Large intestine (tissue), 3 donors: ENCODE results near the gene ECHDC3. TPM values are rescaled to one million over a fixed set of nuclear protein-coding genes. Genes with fewer than 3 reads are reported as not detected.

ENCODE experiments used
- DNase-seq, 2 donors: peaks; one replicate each; pipeline versions ENCODE4 v3.0.0 to v3.0.0-alpha.2; 2013
- H3K27ac ChIP-seq: one replicate; pipeline ENCODE4 v1.5.1; 2013; ENCODE audit warnings: low read length
- H3K27me3 ChIP-seq: 2 replicates; pipeline ENCODE4 v1.6.1; 2013; ENCODE audit warnings: low read length; ENCODE audit not compliant: control insufficient read depth, insufficient read depth
- H3K36me3 ChIP-seq: 2 replicates; pipeline ENCODE4 v1.6.1; 2013; ENCODE audit warnings: low read length; ENCODE audit not compliant: control insufficient read depth, insufficient read depth
- H3K4me1 ChIP-seq: one replicate; pipeline ENCODE4 v1.6.1; 2013; ENCODE audit warnings: low read length; ENCODE audit not compliant: control insufficient read depth, insufficient read depth
- H3K4me3 ChIP-seq: one replicate; pipeline ENCODE4 v1.5.1; 2013; ENCODE audit warnings: low read length
- H3K9me3 ChIP-seq: one replicate; pipeline ENCODE4 v1.6.1; 2013; ENCODE audit warnings: mild to moderate bottlenecking, low read depth, low read length, moderate library complexity; ENCODE audit not compliant: control insufficient read depth
- WGBS: methylation state at CpG from one replicate; pipeline ENCODE4 v1.1.5; 2013; ENCODE audit warnings: low lambda C conversion rate; ENCODE audit not compliant: insufficient coverage; 5-methylcytosine and 5-hydroxymethylcytosine counted together
- polyA plus RNA-seq: library from polyadenylated mRNA; unstranded; fragments of 120-200 nt; gene quantifications from one replicate; pipeline ENCODE4 v1.2.1, GENCODE V29; 2013

ECHDC3 gene
- polyA plus RNA-seq, 1 donor: 9.6 TPM

DNA sequence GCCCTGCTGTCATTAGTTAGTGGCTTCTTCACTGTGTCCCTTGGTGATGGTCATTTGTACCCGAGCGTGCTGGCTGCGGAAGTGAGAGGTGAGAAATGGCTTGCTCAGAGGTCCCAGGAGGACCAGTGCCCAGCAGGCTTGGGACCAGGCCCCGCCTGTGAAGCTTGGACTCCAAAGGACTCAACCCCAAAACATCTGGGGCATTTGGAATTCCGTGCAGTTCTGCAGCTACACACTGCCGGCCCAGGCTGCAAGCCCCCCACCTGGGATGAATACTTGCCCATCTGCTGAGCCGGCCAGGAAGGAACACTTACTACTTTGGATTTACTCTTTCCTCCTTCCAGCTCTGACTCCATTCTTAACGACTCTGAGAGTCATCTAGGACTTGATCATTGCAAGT lies 18.0 kb downstream of the ECHDC3 start:
- peaks cover 3% of the 10 kb centered on the region for H3K9me3 ChIP-seq
- peaks cover 11% of the 10 kb centered on the region for H3K4me1 ChIP-seq
- H3K4me3 ChIP-seq: no peak overlapping the region
- no peak overlapping the region for H3K27ac ChIP-seq
- no peak for DNase-seq
- H3K27me3 ChIP-seq: no peaks in the 10 kb centered on the region
- peaks cover 25% of the 10 kb centered on the region for H3K36me3 ChIP-seq
- no CpG with 5 or more reads among the region's 8 CpGs for WGBS

GRCh38 chr10:11760861-11761260 lies 18.7 kb downstream of the ECHDC3 start:
- Histone ChIP-seq H3K36me3 (peaks cover 18% of the 10 kb centered on the region), H3K27me3 (no peaks in the 10 kb centered on the region), H3K4me3 (no peak overlapping the region), H3K4me1 (peaks cover 11% of the 10 kb centered on the region), H3K27ac (no peak overlapping the region), H3K9me3 (peaks cover 3% of the 10 kb centered on the region)
- WGBS: no CpG with 5 or more reads among the region's 7 CpGs
- no peak for DNase-seq

DNA sequence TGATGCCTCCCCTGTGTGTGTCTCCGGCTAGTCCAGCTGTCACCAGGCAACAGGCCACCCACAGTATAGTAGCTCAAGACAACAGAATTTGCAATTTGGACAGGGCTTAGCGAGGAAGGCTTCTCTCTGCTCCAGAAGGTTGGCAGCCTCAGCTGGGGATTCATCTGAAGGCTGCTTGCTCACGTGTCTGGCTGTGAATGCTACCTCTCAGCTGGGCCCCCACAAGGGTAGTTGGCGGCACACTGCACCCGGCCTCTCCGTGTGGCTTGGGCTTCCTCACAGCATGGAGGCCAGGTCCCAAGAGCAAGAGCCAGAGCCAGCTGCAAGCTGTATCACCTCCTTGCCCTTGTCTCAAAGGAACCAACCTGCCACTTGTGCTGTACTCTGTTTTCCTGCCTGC lies 19.2 kb downstream of the ECHDC3 start:
- no CpG with 5 or more reads among the region's 6 CpGs for WGBS
- peaks cover 16% of the 10 kb centered on the region for H3K36me3 ChIP-seq
- H3K27me3 ChIP-seq: no peaks in the 10 kb centered on the region
- H3K4me1 ChIP-seq: peaks cover 11% of the 10 kb centered on the region
- no peak overlapping the region for H3K27ac ChIP-seq
- no peak overlapping the region for H3K4me3 ChIP-seq
- peaks cover 3% of the 10 kb centered on the region for H3K9me3 ChIP-seq
- no peak for DNase-seq

DNA sequence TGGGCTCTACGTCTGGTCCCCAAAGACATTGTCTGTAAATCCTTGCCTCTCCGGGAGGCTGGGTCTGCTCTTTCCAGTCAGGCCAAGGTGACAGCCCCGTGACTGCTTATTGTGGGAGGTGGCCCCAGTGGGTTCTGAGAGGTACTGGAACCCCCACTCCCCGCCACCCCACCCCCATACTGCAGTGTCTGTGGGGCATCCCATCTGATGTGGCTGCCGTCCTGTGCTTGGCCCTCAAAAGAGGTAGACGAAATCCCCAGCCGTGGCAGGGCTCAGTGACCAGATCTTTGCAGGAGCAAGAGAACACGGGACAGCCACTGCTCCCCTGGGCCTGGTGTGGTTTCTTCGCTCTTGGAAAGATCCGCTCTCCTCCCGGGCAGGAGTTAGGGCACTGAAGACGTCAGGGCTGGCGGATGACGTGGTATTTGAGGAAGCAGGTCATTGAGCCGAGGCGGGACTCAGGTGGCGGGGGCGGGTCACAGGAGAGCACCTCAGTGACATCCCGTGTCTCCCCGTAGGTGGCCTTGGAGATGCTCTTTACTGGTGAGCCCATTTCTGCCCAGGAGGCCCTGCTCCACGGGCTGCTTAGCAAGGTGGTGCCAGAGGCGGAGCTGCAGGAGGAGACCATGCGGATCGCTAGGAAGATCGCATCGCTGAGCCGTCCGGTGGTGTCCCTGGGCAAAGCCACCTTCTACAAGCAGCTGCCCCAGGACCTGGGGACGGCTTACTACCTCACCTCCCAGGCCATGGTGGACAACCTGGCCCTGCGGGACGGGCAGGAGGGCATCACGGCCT lies 20.7 kb downstream of the ECHDC3 start:
- Histone ChIP-seq H3K27me3 (no peaks in the 10 kb centered on the region), H3K36me3 (peaks cover 16% of the 10 kb centered on the region)
- no CpG with 5 or more reads among the region's 32 CpGs for WGBS

DNA sequence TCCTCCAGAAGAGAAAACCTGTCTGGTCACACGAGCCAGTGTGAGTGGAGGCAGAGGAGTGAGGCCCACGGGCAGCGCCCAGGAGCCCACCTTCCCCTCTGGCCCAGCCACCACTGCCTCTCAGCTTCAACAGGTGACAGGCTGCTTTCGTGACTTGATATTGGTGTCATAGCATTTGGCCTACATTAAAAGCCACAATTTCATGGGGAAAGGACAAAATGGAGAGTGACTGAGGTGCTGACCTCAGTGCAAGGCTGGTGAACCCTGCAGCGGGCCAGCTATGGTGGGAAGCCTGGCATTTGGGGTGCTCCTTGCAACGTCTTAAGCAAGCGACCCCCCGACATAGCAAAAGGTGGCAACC lies 21.3 kb downstream of the ECHDC3 start:
- DNase-seq: no peak
- H3K4me1 ChIP-seq: no peaks in the 10 kb centered on the region
- H3K27ac ChIP-seq: no peak overlapping the region
- peaks cover 16% of the 10 kb centered on the region for H3K36me3 ChIP-seq
- H3K9me3 ChIP-seq: peaks cover 3% of the 10 kb centered on the region
- no peaks in the 10 kb centered on the region for H3K27me3 ChIP-seq
- no peak overlapping the region for H3K4me3 ChIP-seq
- WGBS: no CpG with 5 or more reads among the region's 8 CpGs

More for the DNA sequence above, 20.7 kb downstream of the ECHDC3 start:
- Histone ChIP-seq H3K4me3 (no peak overlapping the region), H3K9me3 (peaks cover 3% of the 10 kb centered on the region), H3K4me1 (peaks cover under 1% of the 10 kb centered on the region), H3K27ac (no peak overlapping the region)
- DNase-seq: no peak

DNA sequence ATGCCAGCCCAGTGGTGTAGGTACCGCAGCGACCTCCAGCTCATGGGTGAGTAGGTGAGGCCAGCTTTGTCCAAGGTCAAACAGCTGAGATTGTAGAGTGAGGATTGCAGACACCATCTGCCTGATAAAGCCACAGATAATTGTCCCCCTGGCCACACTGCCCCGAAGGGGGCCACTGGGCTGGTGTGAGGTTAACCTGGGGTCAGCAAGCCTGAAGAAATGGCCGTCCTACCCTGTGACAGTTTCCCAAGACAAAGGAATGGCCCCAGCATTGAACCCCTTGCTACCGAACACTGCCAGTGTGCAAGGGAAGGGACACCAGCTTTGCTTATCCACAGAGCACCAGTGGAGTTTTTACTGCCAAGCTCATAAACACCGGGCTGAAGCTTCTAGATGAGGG lies 23.0 kb downstream of the ECHDC3 start:
- Histone ChIP-seq H3K27ac (no peak overlapping the region), H3K27me3 (no peaks in the 10 kb centered on the region), H3K9me3 (peaks cover 3% of the 10 kb centered on the region), H3K4me3 (no peak overlapping the region), H3K36me3 (peaks cover 16% of the 10 kb centered on the region), H3K4me1 (no peaks in the 10 kb centered on the region)
- no peak for DNase-seq
- no CpG with 5 or more reads among the region's 6 CpGs for WGBS

DNA sequence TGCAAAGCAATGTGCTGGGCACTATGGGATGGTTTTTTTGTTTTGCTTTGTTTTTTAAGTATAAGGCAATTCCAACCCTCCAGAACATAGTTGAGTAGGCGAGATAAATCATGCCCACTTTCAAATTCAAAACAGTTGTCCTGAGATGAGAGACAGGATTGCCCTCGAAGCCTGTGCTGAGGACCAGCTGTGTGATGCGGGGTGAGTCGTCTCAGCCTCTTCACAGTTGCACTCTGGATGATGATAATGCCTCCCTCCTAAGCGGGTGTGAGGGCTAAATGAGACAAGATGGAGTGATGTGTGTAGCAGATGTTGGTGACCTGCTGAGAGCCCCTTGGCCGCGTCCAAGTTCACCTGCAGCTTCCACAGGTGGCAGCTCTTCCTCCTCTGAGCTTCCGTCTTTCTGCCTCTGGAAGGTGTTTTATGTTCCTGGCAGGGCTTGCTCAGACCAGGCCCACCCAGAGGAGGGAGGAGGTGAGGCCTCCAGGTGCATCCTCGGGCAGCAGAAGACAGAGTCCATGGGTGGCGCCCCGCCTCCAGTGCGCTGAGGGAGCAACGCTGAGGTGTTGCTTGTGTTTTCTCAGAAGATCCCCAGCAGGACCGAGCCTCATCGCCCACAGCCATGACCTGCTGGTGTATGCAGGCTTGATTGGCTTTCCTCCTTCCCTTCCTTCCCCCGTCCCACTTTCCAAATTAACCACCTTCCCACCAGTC lies 30.6 kb downstream of the ECHDC3 start:
- H3K4me1 ChIP-seq: no peaks in the 10 kb centered on the region
- no peaks in the 10 kb centered on the region for H3K27me3 ChIP-seq
- no peak overlapping the region for H3K4me3 ChIP-seq
- peak in 1 of 2 donors; percentile 22 for DNase-seq
- no peak overlapping the region for H3K27ac ChIP-seq
- WGBS: no CpG with 5 or more reads among the region's 16 CpGs
- no peaks in the 10 kb centered on the region for H3K36me3 ChIP-seq
- H3K9me3 ChIP-seq: no peaks in the 10 kb centered on the region

- no peaks in the 10 kb centered on the region for H3K36me3 ChIP-seq
- 80% methylated on average over 5 of the region's 14 CpGs for WGBS
- no peak overlapping the region for H3K27ac ChIP-seq
- H3K9me3 ChIP-seq: no peaks in the 10 kb centered on the region
- DNase-seq: no peak
- no peaks in the 10 kb centered on the region for H3K27me3 ChIP-seq
- no peak overlapping the region for H3K4me3 ChIP-seq
- H3K4me1 ChIP-seq: no peaks in the 10 kb centered on the region
Measured at GRCh38 chr10:11773761-11774441, 31.7 kb downstream of the ECHDC3 start.

GRCh38 chr10:11775412-11775811 lies 33.2 kb downstream of the ECHDC3 start:
- Histone ChIP-seq H3K9me3 (no peaks in the 10 kb centered on the region), H3K4me1 (no peaks in the 10 kb centered on the region), H3K36me3 (no peaks in the 10 kb centered on the region), H3K27ac (no peak overlapping the region), H3K4me3 (no peak overlapping the region), H3K27me3 (no peaks in the 10 kb centered on the region)
- WGBS: no CpG with 5 or more reads among the region's 5 CpGs
- no peak for DNase-seq

GRCh38 chr10:11776080-11776479 lies 33.9 kb downstream of the ECHDC3 start:
- Histone ChIP-seq H3K4me3 (no peak overlapping the region), H3K36me3 (no peaks in the 10 kb centered on the region), H3K4me1 (no peaks in the 10 kb centered on the region), H3K9me3 (no peaks in the 10 kb centered on the region), H3K27me3 (no peaks in the 10 kb centered on the region), H3K27ac (no peak overlapping the region)
- no CpG with 5 or more reads among the region's 3 CpGs for WGBS
- no peak for DNase-seq
